RWPE1 (cell line): Measurements from ENCODE around the gene NOL4L.

Experiments used
- CTCF ChIA-PET: fragments of 350-600 bp; sonication (Branson Sonifier 250); formaldehyde crosslinking; extraction: SDS; loops from one replicate; lab custom pipeline; 2021; lab: Yijun Ruan, JAX
- POLR2A ChIA-PET: fragments of 400-600 bp; formaldehyde crosslinking; extraction: SDS; loops from one replicate; lab custom pipeline; 2020; ENCODE audit warnings: antibody characterized with exemption; ENCODE audit not compliant: low non-redundant PET; lab: Yijun Ruan, JAX
- DNase-seq: peaks from one replicate; pipeline ENCODE4 v3.0.0; 2012; ENCODE audit warnings: low spot score
- H3K27ac ChIP-seq: fragments of 450-650 bp; 2 replicates; pipeline ENCODE4 v1.5.1; 2017
- TF ChIP-seq, protein P1 (sequence below): fragments of 450-650 bp; conservative IDR thresholded peaks from 2 replicates; pipeline ENCODE4 v1.5.1; 2017; ENCODE audit warnings: low read depth, mild to moderate bottlenecking

NOL4L gene

DNA sequence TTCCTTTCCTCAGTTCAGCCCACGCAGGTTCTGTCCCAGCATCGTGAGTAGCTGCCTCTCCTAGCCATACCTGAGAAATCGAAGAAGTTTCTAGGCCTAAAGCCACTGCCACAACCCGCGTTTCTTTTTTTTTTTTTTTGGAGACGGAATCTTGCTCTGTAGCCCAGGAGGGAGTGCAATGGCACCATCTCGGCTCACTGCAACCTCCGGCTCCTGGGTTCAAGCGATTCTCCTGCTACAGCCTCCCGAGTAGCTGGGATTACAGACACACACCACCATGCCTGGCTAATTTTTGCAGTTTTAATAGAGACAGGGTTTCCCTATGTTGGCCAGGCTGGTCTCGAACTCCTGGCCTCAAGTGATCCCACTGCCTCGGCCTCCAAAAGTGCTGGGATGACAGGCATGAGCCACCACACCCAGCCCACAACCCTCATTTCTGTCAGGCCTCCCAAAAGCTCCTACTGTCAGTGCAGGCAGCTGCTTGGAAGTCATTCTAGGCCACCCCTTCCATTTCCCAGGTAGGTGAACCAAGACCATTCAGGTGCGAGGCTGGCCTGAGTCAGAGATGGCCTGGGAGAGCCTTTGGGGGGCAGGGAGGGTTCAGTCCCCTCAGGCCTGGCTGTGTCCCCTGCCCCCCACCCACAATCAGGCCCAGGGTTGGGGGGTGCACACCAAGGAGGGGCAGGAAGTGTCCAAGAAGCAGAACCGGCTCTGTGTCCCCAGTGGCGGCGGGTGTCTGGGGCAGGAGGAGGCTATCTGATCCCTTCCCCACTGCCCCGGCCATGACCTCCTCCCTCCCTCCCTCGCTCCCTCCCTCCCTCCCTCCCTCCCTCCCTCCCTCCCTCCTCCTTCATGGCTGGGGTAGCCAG lies 47.2 kb downstream of the NOL4L start:
- no peak for DNase-seq
- no peak overlapping the region for H3K27ac ChIP-seq
- TF ChIP-seq, protein P1, sequence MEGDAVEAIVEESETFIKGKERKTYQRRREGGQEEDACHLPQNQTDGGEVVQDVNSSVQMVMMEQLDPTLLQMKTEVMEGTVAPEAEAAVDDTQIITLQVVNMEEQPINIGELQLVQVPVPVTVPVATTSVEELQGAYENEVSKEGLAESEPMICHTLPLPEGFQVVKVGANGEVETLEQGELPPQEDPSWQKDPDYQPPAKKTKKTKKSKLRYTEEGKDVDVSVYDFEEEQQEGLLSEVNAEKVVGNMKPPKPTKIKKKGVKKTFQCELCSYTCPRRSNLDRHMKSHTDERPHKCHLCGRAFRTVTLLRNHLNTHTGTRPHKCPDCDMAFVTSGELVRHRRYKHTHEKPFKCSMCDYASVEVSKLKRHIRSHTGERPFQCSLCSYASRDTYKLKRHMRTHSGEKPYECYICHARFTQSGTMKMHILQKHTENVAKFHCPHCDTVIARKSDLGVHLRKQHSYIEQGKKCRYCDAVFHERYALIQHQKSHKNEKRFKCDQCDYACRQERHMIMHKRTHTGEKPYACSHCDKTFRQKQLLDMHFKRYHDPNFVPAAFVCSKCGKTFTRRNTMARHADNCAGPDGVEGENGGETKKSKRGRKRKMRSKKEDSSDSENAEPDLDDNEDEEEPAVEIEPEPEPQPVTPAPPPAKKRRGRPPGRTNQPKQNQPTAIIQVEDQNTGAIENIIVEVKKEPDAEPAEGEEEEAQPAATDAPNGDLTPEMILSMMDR: no peak
- ChIA-PET CTCF (interaction anchor here (0.6 to 2.1 kb wide), 5 partner anchors 16 to 291 kb away, joined by 3 to 10 read pairs (median 3); no protein-coding TSS in a partner anchor), POLR2A (no interaction called here)

DNA sequence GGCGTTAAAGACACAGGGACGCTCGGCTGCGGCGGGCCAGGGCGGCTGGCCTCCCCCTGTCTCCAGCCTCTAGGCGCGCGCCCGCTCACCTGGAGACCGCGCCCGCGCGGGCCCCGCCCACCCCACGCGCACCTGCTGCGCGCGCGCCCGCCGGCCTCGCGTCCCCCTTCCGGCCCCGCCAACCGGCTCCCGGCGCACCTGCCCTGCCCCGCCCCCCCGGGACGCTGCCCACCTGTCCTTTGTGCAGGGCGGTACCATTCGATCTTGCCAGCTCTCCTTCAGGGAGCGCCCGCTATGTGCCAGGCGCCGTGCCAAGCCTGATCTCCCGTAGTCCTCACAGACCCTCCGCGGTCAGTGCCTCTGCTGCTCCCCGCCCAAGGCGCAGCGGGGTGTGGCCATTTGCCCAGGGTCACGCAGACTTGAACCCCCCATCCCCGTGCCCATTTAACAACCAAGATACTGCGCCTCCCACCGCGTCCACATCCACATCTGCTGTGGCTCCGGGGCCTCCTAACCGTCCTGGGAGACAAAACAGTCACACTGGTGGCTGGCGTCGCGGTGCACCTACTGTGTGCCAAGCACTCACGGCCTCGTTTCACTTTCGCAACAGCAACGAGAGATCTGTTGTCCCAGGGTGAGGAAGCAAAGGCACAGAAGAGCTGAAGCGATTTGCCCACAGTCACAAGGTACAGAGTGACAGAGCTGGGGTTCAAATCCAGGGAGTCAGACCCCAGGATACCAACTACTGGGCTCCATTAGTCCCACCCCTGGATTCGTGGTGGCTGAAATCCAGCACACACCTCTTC lies 48.1 kb downstream of the NOL4L start:
- TF ChIP-seq, protein P1: no peak
- POLR2A ChIA-PET: no interaction called here
- no peak overlapping the region for H3K27ac ChIP-seq
- peak; percentile 36 for DNase-seq
- CTCF ChIA-PET: interaction anchor here (0.6 to 1.1 kb wide), 4 partner anchors 12 to 128 kb away, joined by 3 to 4 read pairs (median 3); no protein-coding TSS in a partner anchor

DNA sequence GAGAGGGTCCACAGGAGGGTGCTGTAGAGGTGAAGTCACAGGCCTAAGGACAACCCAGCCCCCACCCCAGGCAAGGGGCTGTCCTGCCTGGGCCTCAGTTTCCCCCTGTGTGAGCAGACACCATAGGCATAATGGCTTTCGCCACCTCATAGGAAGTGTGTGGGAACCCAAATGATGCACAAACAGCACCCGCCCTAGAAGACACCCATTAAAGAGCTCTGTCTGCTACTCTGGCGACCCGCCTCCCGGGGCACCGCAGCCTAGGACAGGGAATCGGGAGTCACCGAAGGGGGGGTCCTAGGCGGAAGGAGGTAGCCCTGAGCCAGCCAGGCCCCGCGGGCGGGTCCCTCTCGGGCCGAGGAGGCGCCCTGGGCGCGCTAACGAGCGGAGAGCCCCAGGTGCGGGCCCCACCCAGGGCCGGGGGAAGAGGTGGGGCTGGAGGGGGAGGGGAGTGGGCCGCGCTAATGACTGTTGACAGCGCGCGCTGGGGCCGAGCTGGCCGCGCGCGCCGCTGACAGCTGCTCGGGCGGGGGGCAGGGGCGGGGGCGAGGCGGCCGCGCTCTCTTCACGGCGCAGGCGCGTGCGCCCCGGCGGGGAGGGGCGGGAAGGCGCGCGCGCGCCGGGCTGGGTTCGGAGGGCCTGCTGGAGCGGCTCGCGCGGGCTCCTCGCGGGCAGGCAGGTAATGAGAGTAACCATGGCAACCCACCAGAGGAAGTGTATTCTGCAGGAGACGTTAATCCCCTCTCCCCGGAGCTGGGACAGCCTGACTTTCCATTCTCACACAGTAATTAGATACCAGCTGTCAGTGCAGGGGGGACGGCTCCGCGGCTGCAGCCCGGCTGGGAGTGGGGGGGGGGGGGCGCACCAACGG lies 48.9 kb downstream of the NOL4L start:
- CTCF ChIA-PET: interaction anchor here (0.6 to 1.6 kb wide), 4 partner anchors 12 to 254 kb away, joined by 3 to 7 read pairs (median 3); no protein-coding TSS in a partner anchor
- TF ChIP-seq, protein P1: no peak
- POLR2A ChIA-PET: no interaction called here
- DNase-seq: peak; percentile 69
- no peak overlapping the region for H3K27ac ChIP-seq

DNA sequence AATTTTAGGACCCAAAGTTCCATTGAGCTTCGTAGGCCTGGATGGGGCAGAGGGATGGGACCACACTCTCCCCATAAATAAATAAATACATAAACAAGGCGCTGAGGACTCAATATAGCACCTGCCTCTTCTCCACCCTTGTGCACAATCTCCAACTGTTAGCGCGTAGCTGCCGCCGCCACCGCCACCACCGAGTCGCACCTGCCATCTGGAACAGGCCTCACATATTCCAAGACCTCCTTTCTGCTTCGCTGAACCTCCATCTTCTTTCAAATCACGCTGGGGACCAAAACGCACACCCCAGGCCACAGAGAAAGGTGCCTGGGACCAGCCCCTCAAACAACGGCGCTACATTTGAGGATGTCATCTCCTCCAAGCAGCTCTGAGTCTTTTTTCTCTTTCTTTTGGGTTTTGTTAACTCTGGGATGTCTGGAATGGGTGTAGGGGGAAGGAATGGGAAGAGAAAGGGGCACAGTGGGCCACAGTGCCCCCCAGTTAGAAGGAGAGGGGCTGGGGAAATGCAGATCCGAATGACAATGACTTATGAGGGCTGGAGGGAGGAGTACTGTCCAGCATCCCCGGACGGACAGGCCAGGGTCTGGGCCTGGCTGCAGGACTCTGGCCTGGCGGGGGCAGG lies 49.7 kb downstream of the NOL4L start:
- CTCF ChIA-PET: interaction anchor here (0.5 to 1.6 kb wide), 4 partner anchors 27 to 255 kb away, joined by 3 to 7 read pairs (median 4); no protein-coding TSS in a partner anchor
- no peak overlapping the region for H3K27ac ChIP-seq
- no peak for DNase-seq
- TF ChIP-seq, protein P1: no peak
- POLR2A ChIA-PET: interaction anchor here (0.6 to 1.0 kb wide), 2 partner anchors 52 to 954 kb away, joined by 8 to 10 read pairs; partner anchors contain the start of gene CBFA2T2

DNA sequence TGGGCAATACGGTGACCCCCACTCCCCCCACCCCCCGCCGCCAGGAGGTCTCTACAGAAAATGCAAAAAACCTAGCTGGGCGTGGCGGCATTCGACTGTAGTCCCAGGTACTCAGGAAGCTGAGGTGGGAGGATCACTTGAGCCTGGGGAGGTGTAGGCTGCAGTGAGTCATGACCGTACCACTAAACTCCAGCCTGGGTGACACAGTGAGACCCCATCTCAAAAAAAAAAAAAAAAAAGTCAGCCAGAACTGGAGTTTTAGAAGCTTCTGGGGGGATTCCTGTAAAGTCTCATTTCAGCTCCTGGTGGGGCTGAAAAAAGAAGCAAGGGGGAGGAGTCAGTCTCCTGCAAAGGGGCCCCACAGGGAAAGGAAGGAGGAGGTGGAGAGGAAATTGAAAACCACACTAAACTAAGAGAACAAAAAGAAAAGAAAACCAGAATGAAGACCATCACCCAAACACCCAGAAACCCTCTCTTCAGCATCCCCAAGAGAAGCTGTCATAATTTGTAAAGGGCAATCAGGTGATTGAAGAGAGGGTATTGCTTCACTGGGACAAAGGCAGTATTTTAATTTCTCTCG lies 50.4 kb downstream of the NOL4L start:
- POLR2A ChIA-PET: interaction anchor here (0.6 to 1.0 kb wide), 2 partner anchors 53 to 955 kb away, joined by 8 to 10 read pairs; partner anchors contain the start of gene CBFA2T2
- TF ChIP-seq, protein P1: no peak
- H3K27ac ChIP-seq: no peak overlapping the region
- no peak for DNase-seq
- CTCF ChIA-PET: interaction anchor here (0.5 to 2.5 kb wide), 6 partner anchors 13 to 255 kb away, joined by 3 to 7 read pairs (median 4); no protein-coding TSS in a partner anchor
